Measurements from ENCODE around the gene ATP6V0B.

DNA sequence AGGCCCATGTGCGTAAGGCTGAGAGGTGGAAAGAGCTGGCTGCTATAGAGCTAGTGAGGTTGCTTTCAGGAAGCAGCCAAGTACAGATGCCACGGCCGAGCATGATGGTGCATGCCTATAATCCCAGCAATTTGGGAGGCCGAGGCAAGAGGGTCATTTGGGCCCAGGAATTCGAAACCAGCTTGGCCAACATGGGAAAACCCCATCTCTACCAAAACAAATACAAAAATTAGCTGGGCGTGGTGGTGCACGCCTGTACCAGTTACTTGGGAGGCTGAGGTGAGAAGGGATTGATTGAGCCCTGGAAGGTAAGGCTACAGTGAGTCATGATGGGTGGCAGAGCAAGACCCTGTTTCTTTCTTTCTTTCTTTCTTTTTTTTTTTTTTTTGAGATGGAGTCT is 19.3 kb downstream of the ATP6V0B start:
- TF ChIP-seq, protein P1, sequence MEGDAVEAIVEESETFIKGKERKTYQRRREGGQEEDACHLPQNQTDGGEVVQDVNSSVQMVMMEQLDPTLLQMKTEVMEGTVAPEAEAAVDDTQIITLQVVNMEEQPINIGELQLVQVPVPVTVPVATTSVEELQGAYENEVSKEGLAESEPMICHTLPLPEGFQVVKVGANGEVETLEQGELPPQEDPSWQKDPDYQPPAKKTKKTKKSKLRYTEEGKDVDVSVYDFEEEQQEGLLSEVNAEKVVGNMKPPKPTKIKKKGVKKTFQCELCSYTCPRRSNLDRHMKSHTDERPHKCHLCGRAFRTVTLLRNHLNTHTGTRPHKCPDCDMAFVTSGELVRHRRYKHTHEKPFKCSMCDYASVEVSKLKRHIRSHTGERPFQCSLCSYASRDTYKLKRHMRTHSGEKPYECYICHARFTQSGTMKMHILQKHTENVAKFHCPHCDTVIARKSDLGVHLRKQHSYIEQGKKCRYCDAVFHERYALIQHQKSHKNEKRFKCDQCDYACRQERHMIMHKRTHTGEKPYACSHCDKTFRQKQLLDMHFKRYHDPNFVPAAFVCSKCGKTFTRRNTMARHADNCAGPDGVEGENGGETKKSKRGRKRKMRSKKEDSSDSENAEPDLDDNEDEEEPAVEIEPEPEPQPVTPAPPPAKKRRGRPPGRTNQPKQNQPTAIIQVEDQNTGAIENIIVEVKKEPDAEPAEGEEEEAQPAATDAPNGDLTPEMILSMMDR (IDR thresholded peaks at IDR 0.05), result no peak
- TF ChIP-seq POLR2A (IDR thresholded peaks at IDR 0.05), result no peak
